GM12872 (cell line): ENCODE data around the gene TRIM42.

Experiments
- CTCF ChIP-seq: IDR thresholded peaks from 3 replicates; pipeline ENCODE4 v1.5.1; 2011; ENCODE audit warnings: low read depth, mild to moderate bottlenecking, low read length, moderate library complexity; ENCODE audit not compliant: insufficient read depth

Gene TRIM42

GRCh38 chr3:140651287-140651686 is 26.6 kb upstream of the TRIM42 start:
- TF ChIP-seq CTCF: no peak

- TF ChIP-seq CTCF: no peak
Observed at GRCh38 chr3:140655678-140656077, 22.2 kb upstream of the TRIM42 start.

GRCh38 chr3:140664111-140664510 is 13.8 kb upstream of the TRIM42 start:
- no peak for TF ChIP-seq CTCF

DNA sequence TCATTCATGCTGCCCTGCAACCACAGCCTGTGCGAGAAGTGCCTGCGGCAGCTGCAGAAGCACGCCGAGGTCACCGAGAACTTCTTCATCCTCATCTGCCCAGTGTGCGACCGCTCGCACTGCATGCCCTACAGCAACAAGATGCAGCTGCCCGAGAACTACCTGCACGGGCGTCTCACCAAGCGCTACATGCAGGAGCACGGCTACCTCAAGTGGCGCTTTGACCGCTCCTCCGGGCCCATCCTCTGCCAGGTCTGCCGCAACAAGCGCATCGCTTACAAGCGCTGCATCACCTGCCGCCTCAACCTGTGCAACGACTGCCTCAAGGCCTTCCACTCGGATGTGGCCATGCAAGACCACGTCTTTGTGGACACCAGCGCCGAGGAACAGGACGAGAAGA is 4.7 kb downstream of the TRIM42 start:
- TF ChIP-seq CTCF: no peak

DNA sequence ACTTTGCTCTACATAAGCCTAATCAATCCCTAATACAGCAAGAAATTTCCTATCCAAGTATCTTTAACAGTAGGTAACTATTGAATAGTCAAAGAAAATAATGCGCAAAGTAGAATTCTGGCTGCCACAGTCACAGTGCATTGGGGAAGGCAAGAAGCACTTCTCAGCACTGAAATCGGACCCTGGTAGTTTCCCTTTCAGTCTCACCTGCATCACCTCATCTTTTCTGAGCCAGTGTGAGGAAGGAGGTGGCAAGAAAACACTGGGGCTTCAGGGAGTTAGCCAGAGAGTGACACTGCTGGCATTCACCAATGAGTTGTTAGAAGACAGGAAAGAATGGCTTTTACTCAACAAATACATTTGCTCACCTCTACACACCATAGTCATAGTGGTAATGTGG is 8.3 kb downstream of the TRIM42 start:
- TF ChIP-seq CTCF: no peak

- no peak for TF ChIP-seq CTCF
Observed at GRCh38 chr3:140686948-140687347, 9.1 kb downstream of the TRIM42 start.

DNA sequence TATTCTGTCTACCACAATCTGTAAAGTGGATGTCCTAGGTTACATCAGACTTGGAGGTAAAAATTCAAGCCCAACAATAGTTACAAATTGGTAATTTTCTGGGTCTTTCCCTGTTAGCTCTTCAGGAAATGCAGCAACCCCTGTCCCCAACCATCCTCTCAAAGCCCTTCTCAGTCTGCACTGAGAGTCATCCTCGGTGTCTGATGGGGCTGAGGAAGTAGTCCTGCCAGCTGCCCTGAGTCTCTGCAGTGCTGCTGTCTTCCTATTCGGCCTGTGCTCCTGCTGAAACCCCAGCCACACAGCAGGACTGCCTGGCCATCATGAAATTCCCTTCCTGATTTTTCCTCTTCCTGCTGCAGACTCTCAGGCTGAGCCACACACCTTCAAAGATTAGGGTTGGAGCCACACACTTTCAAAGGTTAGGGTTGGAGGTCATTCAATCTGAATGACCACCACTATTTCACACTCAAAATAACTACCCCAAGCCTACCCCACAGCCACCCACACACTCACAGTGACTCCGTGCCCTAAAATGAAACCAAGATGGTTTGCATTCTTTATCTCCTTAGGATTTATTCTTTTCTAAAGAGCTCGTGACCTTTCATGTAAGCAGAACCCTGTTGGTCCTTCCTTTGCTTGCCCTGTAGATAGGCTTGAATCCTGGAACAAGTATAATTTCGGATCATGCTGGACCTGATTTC is 17.6 kb downstream of the TRIM42 start:
- TF ChIP-seq CTCF: no peak
